Activated CD4-positive, alpha-beta T cell treated with anti-CD3 and anti-CD28 coated beads, Interleukin-10, Interleukin-2, amounts not matched to agents 100 ng/mL and 50 ng/mL, durations not matched to agents 16 hours and 8 hours (primary cell): ENCODE data around the gene LEMD2.

Experiments
- DNase-seq: peaks from one replicate; pipeline ENCODE4 v3.0.0-alpha.2; 2020

The LEMD2 gene

GRCh38 chr6:33818293-33818692 is 29.4 kb upstream of the LEMD2 start:
- DNase-seq = no peak

- DNase-seq = no peak
Observed at GRCh38 chr6:33817489-33817888, 28.6 kb upstream of the LEMD2 start.

- no peak for DNase-seq
Observed at GRCh38 chr6:33816911-33817310, 28.0 kb upstream of the LEMD2 start.

- DNase-seq = peak; percentile 49
Observed at GRCh38 chr6:33815854-33816253, 26.9 kb upstream of the LEMD2 start.

GRCh38 chr6:33813990-33814985 is 25.4 kb upstream of the LEMD2 start:
- no peak for DNase-seq

- no peak for DNase-seq
Observed at GRCh38 chr6:33813246-33813904, 24.4 kb upstream of the LEMD2 start.

- DNase-seq = peak; percentile 25
Observed at GRCh38 chr6:33812669-33813068, 23.7 kb upstream of the LEMD2 start.

GRCh38 chr6:33809594-33809993 is 20.7 kb upstream of the LEMD2 start:
- no peak for DNase-seq

GRCh38 chr6:33808641-33809180 is 19.8 kb upstream of the LEMD2 start:
- no peak for DNase-seq

- DNase-seq = peak; percentile 17
Observed at GRCh38 chr6:33807606-33808005, 18.7 kb upstream of the LEMD2 start.

GRCh38 chr6:33806841-33807240 is 17.9 kb upstream of the LEMD2 start:
- no peak for DNase-seq

- DNase-seq = no peak
Observed at GRCh38 chr6:33803571-33804053, 14.7 kb upstream of the LEMD2 start, which contains the start of gene MLN. TSS of gene MLN (minus strand) at chr6:33804003. CDS start at chr6:33801163, 2,840 bp downstream.

- DNase-seq = no peak
Observed at GRCh38 chr6:33802186-33802958, 13.4 kb upstream of the LEMD2 start.

- DNase-seq = no peak
Observed at GRCh38 chr6:33801611-33802010, 12.7 kb upstream of the LEMD2 start.

- DNase-seq = no peak
Observed at GRCh38 chr6:33800248-33800969, 11.5 kb upstream of the LEMD2 start.

- no peak for DNase-seq
Observed at GRCh38 chr6:33799454-33800113, 10.7 kb upstream of the LEMD2 start.

GRCh38 chr6:33798343-33798848 is 9.5 kb upstream of the LEMD2 start:
- DNase-seq = no peak

GRCh38 chr6:33797626-33798342 is 8.9 kb upstream of the LEMD2 start:
- DNase-seq = no peak

- no peak for DNase-seq
Observed at GRCh38 chr6:33794910-33795623, 6.1 kb upstream of the LEMD2 start.

- no peak for DNase-seq
Observed at GRCh38 chr6:33792981-33793380, 4.1 kb upstream of the LEMD2 start.
